ENCODE data around the gene LDLRAD3.

- TF ChIP-seq GATA1 (IDR thresholded peaks at IDR 0.05; ENCODE audit: low read depth, low read length) (no peak), POLR2A (IDR thresholded peaks at IDR 0.05; ENCODE audit: low read length) (no peak)
Measured at GRCh38 chr11:36095716-36096115, 151.9 kb downstream of the LDLRAD3 start.

All from erythroblast (primary cell).